Glutamatergic neuron (in vitro differentiated cells): ENCODE data around the gene MOXD1. TPM values are rescaled to one million over a fixed set of nuclear protein-coding genes. Genes with fewer than 3 reads are reported as not detected.

ENCODE experiments used
- DNase-seq: peaks from one replicate; pipeline ENCODE4 v3.0.0; 2022
- H3K27ac Mint-ChIP-seq: one replicate; pipeline ENCODE4 v1.8.0; 2020; ENCODE audit warnings: mild to moderate bottlenecking, mixed read lengths, inconsistent platforms; ENCODE audit not compliant: unreplicated experiment
- H3K27me3 Mint-ChIP-seq: one replicate; pipeline ENCODE4 v1.8.0; 2020; ENCODE audit warnings: mild to moderate bottlenecking, moderate library complexity, mixed read lengths, inconsistent platforms; ENCODE audit not compliant: unreplicated experiment
- H3K36me3 Mint-ChIP-seq: one replicate; pipeline ENCODE4 v1.8.0; 2020; ENCODE audit warnings: mild to moderate bottlenecking, mixed read lengths, inconsistent platforms; ENCODE audit not compliant: unreplicated experiment
- H3K4me1 Mint-ChIP-seq: one replicate; pipeline ENCODE4 v1.8.0; 2020; ENCODE audit warnings: mild to moderate bottlenecking, low read depth, mixed read lengths, inconsistent platforms; ENCODE audit not compliant: unreplicated experiment
- H3K4me3 Mint-ChIP-seq: one replicate; pipeline ENCODE4 v1.8.0; 2020; ENCODE audit warnings: mild to moderate bottlenecking, mixed read lengths, inconsistent platforms; ENCODE audit not compliant: unreplicated experiment
- H3K9me3 Mint-ChIP-seq: one replicate; pipeline ENCODE4 v1.8.0; 2020; ENCODE audit warnings: mild to moderate bottlenecking, moderate library complexity, mixed read lengths, inconsistent platforms; ENCODE audit not compliant: unreplicated experiment
- total RNA-seq: library from RNA; stranded (reverse); fragmentation: NEBNext Ultra II Directional; extraction: Animal tissue kit (Norgen Biotek cat#: 25700); gene quantifications from one replicate; pipeline ENCODE4 v1.2.1, GENCODE V29; 2021; ENCODE audit not compliant: unreplicated experiment
- TF ChIP-seq, protein P1 (sequence below): fragments of 200-600 bp; sonication (generic); IDR thresholded peaks from one replicate; pipeline ENCODE4 v1.5.0; 2021; ENCODE audit not compliant: partially characterized antibody, unreplicated experiment

Gene MOXD1
- total RNA-seq, 1 donor from 2014 or later = not detected

DNA sequence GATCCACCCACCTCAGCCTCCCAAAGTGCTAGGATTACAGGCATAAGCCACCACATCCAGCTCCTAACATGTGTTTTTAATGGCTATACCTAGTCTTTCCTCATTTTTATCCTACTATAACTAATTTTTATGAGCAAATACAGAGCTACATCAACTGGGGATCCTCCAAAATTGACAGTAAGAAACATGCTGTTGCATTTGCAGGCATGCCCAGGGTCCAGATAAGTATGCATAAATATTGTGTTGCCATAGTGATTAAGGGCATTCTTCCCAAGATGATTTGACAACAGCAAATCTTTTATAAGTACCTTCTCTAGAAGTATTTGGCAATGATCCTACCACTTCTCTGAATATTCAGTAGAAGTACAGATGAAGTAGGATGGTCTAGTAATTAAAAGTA is 41.9 kb upstream of the MOXD1 start:
- no peak overlapping the region for H3K4me3 Mint-ChIP-seq
- H3K4me1 Mint-ChIP-seq = no peaks in the 10 kb centered on the region
- peaks cover 2% of the 10 kb centered on the region for H3K27me3 Mint-ChIP-seq
- no peak overlapping the region for H3K27ac Mint-ChIP-seq
- H3K36me3 Mint-ChIP-seq = peaks cover 11% of the 10 kb centered on the region
- H3K9me3 Mint-ChIP-seq = no peaks in the 10 kb centered on the region
- DNase-seq = no peak
- TF ChIP-seq, protein P1, sequence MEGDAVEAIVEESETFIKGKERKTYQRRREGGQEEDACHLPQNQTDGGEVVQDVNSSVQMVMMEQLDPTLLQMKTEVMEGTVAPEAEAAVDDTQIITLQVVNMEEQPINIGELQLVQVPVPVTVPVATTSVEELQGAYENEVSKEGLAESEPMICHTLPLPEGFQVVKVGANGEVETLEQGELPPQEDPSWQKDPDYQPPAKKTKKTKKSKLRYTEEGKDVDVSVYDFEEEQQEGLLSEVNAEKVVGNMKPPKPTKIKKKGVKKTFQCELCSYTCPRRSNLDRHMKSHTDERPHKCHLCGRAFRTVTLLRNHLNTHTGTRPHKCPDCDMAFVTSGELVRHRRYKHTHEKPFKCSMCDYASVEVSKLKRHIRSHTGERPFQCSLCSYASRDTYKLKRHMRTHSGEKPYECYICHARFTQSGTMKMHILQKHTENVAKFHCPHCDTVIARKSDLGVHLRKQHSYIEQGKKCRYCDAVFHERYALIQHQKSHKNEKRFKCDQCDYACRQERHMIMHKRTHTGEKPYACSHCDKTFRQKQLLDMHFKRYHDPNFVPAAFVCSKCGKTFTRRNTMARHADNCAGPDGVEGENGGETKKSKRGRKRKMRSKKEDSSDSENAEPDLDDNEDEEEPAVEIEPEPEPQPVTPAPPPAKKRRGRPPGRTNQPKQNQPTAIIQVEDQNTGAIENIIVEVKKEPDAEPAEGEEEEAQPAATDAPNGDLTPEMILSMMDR = no peak

DNA sequence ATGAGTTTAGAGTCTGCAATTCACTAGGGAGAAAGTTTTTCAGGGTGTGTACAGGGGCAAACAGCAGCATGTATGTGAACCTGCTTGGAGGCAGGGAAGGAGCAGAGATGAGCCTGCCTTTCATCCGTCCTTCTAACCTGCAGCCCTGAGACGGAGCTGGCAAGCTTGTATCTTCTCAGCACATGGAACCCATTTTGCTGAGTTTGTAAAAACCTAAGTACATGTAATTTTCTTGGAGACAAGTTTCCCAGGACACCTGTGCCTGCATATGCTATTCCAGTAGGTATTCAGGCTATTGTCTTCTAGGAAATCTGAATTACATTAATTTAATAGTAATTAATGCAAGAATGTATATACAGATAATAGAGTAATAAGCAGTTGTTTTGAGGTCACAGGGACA is 28.8 kb upstream of the MOXD1 start:
- Mint-ChIP-seq H3K27ac (no peak overlapping the region), H3K36me3 (no peaks in the 10 kb centered on the region), H3K4me1 (no peaks in the 10 kb centered on the region), H3K27me3 (no peaks in the 10 kb centered on the region), H3K4me3 (no peak overlapping the region), H3K9me3 (peaks cover 1% of the 10 kb centered on the region)
- TF ChIP-seq, protein P1 = no peak
- no peak for DNase-seq

- no peak for DNase-seq
- H3K9me3 Mint-ChIP-seq = no peaks in the 10 kb centered on the region
- no peaks in the 10 kb centered on the region for H3K4me1 Mint-ChIP-seq
- H3K27me3 Mint-ChIP-seq = no peaks in the 10 kb centered on the region
- H3K27ac Mint-ChIP-seq = no peak overlapping the region
- TF ChIP-seq, protein P1 = no peak
- H3K4me3 Mint-ChIP-seq = no peak overlapping the region
- no peaks in the 10 kb centered on the region for H3K36me3 Mint-ChIP-seq
These were observed 23.9 kb upstream of the MOXD1 start for GRCh38 chr6:132425176-132425575.

- no peak overlapping the region for H3K27ac Mint-ChIP-seq
- no peaks in the 10 kb centered on the region for H3K9me3 Mint-ChIP-seq
- no peak overlapping the region for H3K4me3 Mint-ChIP-seq
- H3K4me1 Mint-ChIP-seq = no peaks in the 10 kb centered on the region
- TF ChIP-seq, protein P1 = no peak
- DNase-seq = no peak
- no peaks in the 10 kb centered on the region for H3K27me3 Mint-ChIP-seq
- H3K36me3 Mint-ChIP-seq = no peaks in the 10 kb centered on the region
These were observed 22.6 kb upstream of the MOXD1 start for GRCh38 chr6:132423839-132424238.

- no peaks in the 10 kb centered on the region for H3K36me3 Mint-ChIP-seq
- DNase-seq = no peak
- H3K4me1 Mint-ChIP-seq = peaks cover 2% of the 10 kb centered on the region
- no peaks in the 10 kb centered on the region for H3K27me3 Mint-ChIP-seq
- no peak overlapping the region for H3K4me3 Mint-ChIP-seq
- TF ChIP-seq, protein P1 = no peak
- H3K27ac Mint-ChIP-seq = no peak overlapping the region
- H3K9me3 Mint-ChIP-seq = peaks cover 3% of the 10 kb centered on the region
These were observed 17.1 kb upstream of the MOXD1 start for GRCh38 chr6:132418235-132418965.
